Stimulated activated CD8-positive, alpha-beta memory T cell treated with anti-CD3 and anti-CD28 coated beads, Interleukin-12 subunit alpha, Interleukin-12 subunit beta, amount 100 ng/mL, for 24 hours (primary cell): Measurements from ENCODE around the gene GNG7.
A peak's percentile ranks its signal among the peaks of the same experiment; 100 is the strongest.
"Not testable (repeated sequence)": the region's sequence is repeated elsewhere in the genome, so short reads cannot be mapped to it uniquely, and the experiment has no call there.

Source experiments
- DNase-seq: peaks from one replicate; pipeline ENCODE4 v3.0.0-alpha.2; 2020; ENCODE audit errors: extremely low read depth

GNG7 gene

DNA sequence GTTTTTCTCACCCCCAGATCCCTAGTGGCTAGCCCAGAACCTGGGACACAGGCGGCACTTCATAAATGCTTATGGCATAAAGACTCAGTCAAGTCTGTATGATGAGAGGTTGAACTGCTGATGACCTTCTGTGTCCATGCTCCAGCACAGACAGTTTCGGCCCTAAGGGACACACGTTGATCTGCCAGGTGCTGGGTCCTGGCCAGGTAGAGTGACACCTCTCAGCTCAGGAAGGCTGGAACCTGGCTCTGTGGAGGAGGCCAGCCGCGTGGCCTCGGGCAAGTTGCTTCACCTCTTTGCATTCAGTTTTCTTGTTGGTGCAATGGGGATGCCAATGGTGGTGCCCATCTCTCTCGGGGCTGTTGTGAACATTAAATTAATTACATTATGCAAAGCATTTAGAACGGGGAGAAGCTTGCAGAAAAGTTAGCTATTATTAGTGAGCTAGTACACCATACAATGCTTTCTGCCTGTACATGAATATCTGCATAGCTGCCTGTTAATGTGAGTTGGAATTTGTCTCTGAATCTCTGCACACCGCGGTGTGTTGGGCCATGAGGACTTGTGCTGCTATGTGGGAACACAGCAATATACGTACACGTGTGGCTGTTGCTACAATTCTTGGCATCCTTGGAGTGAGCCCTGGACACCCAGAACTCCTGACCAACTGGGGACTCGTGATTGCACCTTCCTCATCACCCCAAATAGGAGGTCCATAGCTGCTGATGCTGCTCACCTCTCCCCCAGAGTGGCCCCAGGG lies 218.1 kb downstream of the GNG7 start:
- DNase-seq, result no peak

DNA sequence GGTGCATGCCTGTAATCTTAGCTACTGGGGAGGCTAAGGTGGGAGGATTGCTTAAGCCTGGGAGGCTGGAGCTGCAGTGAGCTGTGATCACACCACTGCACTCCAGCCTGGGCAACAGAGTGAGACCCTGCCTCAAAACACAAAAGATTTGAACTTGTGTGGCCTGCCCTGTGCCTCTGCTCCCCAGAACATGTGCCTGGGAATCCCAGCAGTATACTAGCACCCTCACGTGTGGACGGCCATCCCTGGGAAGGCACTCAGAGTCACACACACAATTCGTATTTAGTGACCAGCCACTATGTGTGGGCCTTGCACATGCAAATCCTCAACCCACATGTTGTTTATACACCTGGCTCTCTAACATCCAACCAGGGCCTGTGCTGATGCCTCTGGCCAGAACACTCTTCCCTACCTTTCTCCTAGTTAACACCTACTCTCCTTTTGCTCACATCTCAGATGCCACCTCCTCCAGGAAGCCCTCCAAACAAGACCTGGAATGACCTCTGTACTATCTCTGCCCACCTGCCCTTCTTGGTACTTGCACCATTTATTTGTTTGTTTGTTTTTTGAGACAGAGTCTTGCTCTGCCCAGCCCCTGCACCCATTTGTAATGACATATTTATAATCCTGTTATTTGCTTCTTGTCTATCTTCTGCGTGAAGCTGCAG lies 218.9 kb downstream of the GNG7 start:
- DNase-seq, result no peak

GRCh38 chr19:2483084-2483483 lies 219.4 kb downstream of the GNG7 start:
- no peak for DNase-seq

GRCh38 chr19:2482354-2483038 lies 220.0 kb downstream of the GNG7 start:
- DNase-seq, result no peak

GRCh38 chr19:2481466-2481865 lies 221.0 kb downstream of the GNG7 start:
- DNase-seq, result no peak

DNA sequence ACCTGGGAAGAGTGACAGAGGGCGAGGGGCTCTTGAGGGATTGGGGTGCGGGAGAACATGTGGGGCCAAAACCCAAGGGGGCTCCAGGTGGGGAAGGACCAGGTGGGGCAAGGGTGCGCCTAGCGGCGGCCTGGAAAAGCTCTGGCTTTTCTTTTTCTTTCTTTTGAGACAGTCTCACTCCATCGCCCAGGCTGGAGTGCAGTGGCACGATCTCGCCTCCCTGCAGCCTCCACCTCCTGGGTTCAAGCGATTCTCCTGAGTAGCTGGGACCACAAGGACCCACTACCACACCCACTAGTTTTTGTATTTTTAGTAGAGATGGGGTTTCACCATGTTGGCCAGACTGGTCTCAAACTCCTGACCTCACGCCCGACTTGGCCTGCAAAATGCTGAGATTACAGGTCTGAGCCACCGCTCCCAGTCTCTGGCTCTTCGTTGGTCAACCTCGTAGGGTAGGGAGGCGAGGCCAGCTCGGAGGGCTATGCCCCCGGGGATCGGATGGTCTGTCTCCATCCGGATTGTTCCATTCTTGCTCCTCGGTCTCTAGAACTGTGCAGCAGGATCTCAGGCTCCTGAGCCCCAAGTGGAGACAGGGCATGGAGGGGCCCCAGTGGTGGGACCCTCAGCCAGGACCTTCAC lies 222.8 kb downstream of the GNG7 start:
- DNase-seq, result no peak

- DNase-seq, result no peak
These were observed 223.5 kb downstream of the GNG7 start for GRCh38 chr19:2478756-2479555.

DNA sequence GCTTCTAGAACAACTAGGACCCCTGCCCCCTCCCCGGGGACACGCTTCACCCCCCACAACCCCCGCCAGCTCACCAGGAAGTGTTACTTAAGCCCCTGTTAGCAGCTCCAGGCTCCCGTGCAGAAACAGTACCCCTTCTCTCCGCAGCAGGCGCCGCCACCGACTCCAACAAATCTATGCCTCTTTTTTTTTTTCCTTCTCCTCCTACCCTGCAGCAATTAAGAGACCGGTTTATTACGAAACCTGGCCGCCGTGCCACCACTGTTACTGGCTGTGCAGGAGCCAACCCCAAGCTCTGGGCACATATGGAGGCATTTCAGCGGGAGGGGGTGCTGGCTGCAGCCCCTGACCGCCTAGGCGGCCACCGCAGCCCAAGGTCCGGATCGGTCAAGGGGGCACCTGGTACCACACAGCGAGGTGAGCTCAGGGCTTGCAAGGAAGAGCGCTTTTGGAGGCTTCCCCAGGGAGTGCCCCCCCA lies 224.2 kb downstream of the GNG7 start:
- no peak for DNase-seq

GRCh38 chr19:2477732-2478191 lies 224.7 kb downstream of the GNG7 start:
- no peak for DNase-seq

GRCh38 chr19:2477141-2477710 lies 225.3 kb downstream of the GNG7 start:
- DNase-seq, result no peak

- no peak for DNase-seq
These were observed 225.9 kb downstream of the GNG7 start for GRCh38 chr19:2476451-2477140.

DNA sequence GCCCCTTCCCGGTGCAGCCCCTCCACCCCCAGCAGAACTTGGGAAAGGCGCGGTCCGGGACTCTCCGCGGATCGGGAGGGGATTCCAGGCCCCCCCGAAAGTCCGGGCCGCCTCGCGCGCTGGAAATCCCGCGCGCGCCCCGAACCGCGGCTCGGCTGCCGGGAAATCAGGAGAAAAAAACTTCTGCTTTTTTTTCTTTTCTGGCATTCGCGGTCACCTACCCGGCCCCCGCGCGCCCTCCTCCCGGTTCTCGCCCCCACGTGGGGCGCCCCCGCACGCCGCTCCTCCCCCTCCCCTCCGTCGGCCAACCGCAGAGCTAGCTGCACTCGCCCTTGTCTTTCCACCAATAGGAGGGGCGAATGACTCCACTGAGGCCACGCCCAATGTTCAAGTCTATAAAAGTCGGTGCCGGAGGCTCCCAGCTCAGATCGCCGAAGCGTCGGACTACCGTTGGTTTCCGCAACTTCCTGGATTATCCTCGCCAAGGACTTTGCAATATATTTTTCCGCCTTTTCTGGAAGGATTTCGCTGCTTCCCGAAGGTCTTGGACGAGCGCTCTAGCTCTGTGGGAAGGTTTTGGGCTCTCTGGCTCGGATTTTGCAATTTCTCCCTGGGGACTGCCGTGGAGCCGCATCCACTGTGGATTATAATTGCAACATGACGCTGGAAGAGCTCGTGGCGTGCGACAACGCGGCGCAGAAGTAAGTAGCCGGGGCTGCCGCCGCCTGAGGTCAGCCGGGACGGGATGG lies 226.6 kb downstream of the GNG7 start, which contains the start of gene GADD45B:
GADD45B (plus strand) TSS at position 426 of the 749 bp plus-strand sequence; CDS start at position 658, 232 bp downstream.
- peak; percentile 88 for DNase-seq

DNA sequence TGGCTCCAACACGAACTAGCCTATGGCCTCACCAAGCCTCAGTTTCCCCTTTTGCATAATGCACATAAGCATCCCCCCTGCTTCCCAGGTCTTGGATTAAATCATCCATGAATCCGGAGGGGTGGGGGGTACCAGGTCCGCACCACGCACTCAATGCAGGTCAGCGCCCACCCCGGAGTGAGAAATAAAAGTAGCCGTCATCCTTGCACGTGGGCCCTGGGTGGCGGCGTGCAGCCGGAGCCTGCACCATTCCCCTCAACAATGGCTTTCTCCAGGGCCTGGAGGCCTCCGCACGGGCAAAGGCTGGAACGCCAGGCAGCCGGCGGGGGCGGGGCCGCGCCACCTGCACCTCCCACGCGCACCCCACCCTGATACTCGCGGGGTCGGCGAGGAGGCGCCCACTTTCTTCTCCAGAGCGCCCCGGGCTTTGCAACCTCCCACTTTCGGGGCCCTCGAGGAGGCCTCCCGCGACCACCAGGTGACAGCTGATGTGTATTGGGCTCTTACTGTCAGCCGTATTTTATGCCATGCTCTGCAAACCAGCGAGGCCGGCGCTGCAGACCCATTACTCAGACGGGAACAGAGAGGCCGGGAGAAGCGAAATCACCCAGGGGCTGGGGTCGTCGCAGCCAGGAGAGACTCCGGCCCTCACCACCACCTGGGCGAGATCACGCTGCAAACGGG lies 227.3 kb downstream of the GNG7 start:
- DNase-seq, result no peak

DNA sequence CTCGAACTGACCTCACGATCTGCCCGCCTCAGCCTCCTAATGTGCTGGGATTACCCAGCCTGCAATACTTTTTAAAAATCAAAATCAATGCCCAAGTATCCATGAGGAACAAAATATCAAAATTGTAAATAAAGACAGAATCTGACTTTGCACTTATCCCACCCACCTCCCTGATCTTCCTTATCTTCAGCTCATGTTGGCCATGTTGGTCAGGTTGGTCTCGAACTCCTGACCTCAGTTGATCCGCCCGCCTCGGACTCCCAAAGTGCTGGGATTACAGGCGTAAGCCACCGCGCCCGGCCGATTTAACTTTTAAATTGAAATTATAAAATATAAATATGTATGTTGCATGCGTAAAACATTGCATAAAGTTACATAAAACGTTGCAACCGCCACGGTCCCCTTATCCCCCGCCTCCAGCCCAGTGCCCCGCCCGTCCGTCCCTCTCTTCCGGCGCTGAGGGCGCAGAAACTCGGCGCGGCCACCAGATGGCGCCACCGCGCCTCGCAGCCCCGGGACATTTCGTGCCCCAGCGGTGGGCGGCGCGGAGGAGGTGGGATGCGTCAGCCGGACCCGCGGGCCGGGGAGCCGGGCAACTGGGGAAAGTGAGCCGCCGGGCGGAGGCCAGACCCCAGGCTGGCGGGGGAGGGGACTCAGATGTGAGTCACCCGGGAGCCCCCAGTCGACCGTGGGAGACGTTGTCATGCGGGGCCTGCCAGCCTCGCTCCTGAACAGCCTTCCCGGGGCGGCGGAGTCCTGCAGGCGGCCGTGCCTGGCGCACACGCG lies 228.1 kb downstream of the GNG7 start:
- peak; percentile 84 for DNase-seq

GRCh38 chr19:2469915-2470200 lies 232.6 kb downstream of the GNG7 start:
- not testable (repeated sequence) for DNase-seq

DNA sequence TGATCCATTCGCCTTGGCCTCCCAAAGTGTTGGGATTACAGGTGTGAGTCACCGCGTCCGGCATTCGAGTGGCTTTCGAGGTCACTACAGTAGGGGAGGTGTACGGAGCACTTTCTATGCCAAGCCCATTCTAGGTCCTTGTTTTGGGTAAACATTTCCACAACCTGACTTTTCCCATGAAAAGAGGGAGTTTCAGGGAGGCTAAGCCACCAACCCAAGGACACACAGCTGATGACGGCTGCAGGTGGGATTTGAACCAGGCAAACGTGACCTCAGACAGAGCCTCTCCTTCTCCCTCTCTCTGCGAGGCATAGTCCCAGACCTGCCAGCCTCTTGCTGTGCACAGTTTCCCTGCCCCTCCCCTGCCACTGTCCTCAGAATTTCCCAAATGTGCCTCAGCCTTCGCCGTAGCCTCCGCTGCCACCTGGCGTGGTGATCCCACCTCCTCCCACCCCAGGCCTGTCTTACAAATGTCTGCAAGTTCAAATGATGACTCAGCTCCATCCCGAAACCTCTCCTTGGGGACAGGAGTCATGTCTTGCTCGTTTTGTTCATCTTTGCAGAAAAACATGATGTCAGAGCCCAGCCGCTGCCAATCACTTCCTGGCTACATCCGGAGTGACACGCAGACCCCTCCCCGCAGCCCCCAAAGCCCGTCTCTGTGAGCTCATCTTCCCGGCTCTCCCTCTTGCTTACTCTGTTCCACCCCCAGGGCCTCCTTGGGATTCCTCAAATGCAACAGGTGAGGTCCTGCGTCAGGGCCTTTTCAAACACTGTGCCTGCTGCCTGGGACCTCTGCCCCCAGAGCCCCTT lies 233.2 kb downstream of the GNG7 start:
- no peak for DNase-seq

- DNase-seq, result no peak
These were observed 233.9 kb downstream of the GNG7 start for GRCh38 chr19:2468596-2468995.
